Retina (tissue), 1 donor: ENCODE results near the gene TMPRSS9.
A peak's percentile ranks its signal among the peaks of the same experiment; 100 is the strongest.
"Not testable (repeated sequence)": the region's sequence is repeated elsewhere in the genome, so short reads cannot be mapped to it uniquely, and the experiment has no call there.

Experiments used
- DNase-seq: peaks from one replicate; pipeline ENCODE4 v3.0.0-alpha.2; 2016

The TMPRSS9 gene

GRCh38 chr19:2468596-2468995 is 108.5 kb downstream of the TMPRSS9 start:
- no peak for DNase-seq

GRCh38 chr19:2469102-2469914 is 109.2 kb downstream of the TMPRSS9 start:
- no peak for DNase-seq

- not testable (repeated sequence) for DNase-seq
These were observed 109.8 kb downstream of the TMPRSS9 start for GRCh38 chr19:2469915-2470200.

GRCh38 chr19:2474232-2475017 is 114.4 kb downstream of the TMPRSS9 start:
- DNase-seq: peak; percentile 96

- DNase-seq: peak; percentile 73
These were observed 115.1 kb downstream of the TMPRSS9 start for GRCh38 chr19:2475018-2475701.
